HG03469 (cell line): ENCODE results near the gene FCN3.
"Not testable (repeated sequence)": the region's sequence is repeated elsewhere in the genome, so short reads cannot be mapped to it uniquely, and the experiment has no call there.

Source experiments
- ATAC-seq: cut with Tn5 transposase; IDR thresholded peaks from one replicate; pipeline ENCODE4 v1.9.1; 2021; ENCODE audit warnings: mild to moderate bottlenecking, moderate library complexity, moderate number of reproducible peaks; ENCODE audit not compliant: unreplicated experiment

Gene FCN3

DNA sequence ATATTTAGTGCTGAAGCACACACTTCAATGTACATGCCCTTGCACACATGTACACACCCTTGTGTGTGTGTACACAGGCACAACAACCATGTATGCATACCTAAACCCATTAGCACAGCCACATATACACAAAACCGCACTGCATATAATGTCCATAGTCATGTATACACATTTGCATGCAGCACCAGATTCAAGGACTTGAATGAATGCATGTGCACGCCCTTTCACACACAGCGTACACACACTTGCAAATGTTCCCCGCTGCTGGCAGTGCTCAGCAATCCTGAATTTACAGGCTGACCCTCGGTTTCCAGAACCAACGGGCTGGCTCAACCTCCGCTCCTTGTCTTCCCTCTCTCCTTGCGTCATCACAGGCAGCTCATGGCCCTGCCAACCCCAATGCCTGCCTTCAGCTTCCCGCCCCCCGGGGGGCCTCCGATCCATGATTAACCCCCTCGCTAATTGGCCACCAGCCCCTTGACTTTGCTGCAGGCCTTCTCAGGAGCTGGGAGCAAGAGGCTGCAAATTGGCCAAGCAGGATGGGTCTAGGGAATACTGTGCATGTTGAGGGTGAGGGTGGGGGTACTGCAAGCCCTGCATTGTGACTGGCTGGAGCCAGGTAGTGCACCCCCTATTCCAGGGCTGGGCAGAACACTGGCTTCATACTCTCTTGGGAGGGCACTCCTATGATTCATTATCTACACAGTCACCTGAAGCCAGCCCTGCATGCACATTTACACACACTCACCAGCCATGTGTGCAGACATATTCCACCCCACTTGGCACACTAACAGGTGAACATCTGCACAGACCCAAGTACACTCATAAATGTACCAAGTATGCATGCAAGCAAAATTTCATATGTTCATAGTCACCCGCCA, 25.7 kb upstream of the FCN3 start:
- no peak for ATAC-seq

DNA sequence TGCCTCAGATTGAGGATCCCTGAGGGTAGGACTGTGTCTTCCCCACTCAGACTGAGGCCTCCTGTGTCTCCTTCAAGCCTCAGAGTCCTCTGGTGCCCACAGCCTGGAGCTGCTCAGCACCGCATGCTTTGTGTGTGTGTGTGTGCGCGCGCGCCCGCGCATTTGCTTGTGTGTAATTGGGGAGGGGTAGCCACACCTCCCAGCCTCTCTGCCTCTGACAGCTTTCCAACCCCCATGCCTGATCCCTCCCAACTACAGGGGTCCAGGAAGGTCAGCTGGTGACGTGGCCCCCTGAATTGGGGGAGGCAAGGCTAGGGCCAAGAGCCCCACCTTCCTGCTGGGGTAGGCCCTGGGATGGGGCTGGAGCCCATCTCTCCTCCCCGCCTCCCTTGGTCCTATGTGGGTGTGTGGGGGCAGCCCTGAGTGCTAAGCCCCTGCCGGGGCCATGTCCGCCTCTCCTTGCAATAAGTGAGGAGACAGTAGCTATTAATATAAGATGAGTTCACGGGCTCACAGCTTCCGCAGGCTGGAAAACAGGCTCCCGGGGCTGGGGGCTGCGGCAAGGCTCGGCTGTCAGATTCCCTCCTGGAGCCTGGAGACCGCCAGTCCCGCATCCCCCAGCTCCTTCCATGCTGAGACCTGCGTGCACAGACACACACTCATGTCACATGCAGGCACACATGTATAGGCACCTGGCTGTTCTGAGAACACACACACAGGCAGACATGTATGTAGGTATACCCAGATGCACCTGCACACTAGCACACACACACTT, 24.8 kb upstream of the FCN3 start:
- no peak for ATAC-seq

DNA sequence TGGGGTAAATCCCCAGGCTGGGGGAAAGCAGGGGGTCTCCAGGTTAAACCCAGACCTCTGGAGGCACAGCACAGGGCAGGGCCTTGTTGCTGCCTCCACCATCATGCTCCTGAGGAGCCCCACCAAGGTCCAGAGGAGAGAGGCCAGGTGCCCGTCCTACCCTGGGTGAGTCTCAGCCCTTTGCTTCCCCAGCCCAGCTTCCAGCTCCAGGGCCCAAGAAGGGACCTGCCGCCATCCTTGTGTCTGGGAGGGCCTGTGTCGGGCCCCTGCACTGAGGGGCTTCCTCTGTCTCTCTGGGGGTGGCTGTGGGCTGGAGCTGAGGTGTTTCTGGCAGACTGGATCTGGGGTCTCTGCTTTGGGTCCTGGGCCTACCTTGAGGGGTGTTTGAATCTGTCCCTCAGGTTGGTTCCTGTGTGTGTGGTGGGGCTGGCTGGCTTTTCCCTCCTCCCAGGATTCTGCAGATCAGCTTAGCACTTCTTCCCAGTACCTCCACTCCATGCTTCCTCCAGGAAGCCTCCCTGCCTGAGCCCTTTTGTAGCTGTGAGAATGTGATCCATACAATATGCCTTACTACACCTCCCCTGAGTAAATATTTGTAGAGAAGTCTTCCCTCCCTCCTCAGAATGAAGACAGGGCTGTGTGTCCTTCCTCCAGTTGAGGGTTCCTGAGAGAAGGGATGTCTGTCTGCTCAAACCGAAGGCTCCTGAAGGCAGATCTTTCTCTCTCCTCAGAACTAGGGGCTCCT, 24.0 kb upstream of the FCN3 start:
- no peak for ATAC-seq

DNA sequence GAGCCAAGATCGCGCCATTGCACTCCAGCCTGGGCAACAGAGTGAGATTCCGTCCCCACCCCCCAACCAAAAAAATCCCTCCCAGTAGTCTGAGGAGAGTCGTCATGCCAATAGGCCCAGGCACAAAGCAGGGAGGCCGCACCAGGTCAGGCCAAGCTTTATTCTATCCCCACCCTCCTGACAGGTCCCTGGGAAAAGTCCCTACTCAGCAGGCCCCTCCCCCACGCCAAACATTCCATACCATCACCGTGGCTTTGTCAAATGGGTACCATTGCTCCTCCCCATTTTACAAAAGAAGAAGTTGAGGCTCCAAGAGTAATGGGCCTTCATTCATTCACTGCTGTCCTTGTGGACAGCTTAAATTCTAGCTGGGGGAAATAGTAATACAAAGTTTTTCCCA, 23.1 kb upstream of the FCN3 start:
- no peak for ATAC-seq

DNA sequence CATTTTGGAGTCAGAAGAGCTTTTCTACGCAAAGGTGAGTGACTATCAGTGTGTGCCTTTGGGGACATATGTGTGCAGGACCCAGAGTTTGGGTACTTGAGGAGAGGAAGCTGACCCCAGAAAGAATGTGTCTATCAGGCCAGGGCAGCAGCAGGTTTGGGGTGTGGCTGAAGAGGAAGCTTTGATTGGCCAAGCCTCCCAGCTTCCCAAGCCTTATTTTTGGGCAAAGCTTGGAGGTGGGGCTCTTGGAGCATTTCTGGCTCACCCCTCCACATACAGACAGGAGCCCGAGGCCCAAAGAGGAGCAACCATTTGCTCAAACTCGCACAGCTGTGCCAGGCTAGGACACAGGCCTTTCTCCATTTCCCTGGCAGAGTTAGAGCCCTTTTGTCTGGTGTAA, 22.5 kb upstream of the FCN3 start:
- no peak for ATAC-seq

DNA sequence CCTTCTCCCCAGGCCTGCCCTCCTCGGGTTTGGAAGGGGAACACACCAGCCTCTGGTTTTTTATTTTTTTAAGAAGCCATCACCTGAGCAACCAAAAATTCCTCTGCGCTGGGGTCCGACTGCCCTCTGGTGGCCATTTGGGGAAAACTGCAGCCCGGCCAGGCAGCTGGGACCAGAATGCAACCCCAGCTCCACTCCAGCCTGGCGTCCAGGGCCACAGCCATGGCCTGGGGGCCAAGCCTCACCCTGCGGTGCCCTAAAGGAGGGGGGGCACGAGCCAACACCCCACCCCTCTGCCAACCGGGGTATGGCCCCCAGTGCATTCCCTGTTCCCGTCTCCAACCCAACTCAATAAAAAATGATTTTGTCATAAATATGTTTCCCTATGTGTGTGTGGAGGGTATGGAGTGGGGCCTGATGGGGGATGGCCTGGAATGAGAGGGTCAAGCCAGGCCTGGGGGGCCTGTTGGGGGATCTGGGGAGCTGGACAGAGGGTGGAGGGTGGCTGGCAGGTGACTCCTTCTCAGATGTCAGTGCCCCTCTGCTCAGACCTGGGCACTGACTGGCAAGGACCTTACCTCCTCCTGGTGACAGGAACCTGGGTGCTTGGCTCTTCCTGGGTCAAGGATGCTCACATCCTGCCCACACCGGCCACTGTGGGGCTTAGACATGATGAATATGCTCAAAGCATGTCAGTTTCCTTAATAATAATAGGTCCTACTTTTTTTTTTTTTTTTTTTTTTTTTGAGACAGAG, 21.0 kb upstream of the FCN3 start:
- ATAC-seq: no peak

DNA sequence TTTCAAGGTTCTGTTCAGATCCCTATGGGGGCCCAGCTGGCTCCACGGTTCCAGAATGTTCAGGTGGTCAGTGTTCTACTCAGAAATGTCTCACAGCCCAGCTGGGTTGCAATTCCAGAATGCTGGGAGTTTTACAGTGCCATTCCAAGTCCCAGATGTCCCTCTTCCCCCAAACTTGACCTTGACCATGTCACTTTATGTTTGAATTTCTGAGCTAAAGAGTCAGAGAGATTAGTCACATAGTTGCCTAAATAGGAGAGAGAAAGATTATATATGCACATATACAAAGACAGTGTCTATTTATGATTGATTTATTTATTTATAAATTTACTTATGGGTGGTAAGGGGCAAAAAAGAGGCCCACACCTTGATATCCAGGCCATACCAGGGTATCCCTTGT, 20.3 kb upstream of the FCN3 start:
- no peak for ATAC-seq

DNA sequence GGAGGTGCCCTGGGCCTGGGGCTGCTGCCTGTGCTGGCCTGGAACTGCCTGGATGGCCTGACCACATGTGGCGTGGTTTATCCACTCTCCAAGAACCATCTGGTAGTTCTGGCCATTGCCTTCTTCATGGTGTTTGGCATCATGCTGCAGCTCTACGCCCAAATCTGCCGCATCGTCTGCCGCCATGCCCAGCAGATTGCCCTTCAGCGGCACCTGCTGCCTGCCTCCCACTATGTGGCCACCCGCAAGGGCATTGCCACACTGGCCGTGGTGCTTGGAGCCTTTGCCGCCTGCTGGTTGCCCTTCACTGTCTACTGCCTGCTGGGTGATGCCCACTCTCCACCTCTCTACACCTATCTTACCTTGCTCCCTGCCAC, 19.6 kb upstream of the FCN3 start:
- no peak for ATAC-seq

DNA sequence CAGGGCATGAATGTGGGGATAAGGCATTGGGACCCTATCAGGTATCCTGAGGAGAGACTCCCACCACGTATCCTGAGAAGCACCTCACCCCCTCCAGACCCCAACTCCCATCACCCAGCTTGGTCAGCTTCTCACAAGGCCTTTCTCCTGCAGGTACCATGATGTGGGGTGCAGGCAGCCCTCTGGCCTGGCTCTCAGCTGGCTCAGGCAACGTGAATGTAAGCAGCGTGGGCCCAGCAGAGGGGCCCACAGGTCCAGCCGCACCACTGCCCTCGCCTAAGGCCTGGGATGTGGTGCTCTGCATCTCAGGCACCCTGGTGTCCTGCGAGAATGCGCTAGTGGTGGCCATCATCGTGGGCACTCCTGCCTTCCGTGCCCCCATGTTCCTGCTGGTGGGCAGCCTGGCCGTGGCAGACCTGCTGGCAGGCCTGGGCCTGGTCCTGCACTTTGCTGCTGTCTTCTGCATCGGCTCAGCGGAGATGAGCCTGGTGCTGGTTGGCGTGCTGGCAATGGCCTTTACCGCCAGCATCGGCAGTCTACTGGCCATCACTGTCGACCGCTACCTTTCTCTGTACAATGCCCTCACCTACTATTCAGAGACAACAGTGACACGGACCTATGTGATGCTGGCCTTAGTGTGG, 19.1 kb upstream of the FCN3 start:
- no peak for ATAC-seq

DNA sequence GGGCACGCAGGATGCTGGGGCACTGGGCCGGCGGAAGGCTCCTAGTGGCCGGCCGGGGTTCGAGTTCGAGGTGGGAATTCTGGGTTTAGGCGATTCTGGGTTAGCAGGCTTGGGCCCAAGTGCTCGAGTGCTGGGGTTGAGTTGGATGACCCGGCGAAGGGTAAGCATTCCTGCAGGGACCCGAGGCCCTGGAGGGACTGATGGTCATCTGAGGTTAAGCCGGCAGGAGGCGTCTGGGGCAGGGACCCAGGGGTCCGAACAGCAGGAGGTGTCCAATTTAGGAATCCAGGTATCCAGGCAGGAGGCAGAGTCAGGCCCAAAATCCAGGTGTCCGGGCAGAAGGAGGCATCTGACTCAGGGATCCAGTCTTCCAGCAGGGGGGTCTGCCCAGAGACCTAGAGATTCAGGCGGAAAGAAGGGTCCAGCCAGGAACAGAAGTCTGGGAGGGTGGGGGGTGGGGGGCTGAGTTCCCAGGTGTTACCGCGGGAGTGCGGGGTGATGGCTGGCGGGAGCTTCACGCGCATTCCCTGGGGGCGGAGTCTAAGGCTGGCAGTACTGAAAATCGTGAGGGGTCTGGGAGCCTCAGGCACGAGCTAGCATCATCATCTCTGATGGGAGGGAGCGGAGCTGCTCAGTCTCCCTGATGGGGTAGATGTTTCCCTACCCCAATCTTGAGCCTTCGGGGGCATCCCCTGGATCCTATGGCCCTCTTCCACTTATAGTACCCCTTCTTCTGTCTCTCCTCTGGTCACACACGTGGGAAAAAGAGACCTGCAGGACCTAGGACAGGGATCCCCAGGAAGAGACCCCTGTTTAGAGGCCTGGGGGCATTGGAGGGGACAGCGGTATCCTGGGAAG, 18.4 kb upstream of the FCN3 start:
- no peak for ATAC-seq

DNA sequence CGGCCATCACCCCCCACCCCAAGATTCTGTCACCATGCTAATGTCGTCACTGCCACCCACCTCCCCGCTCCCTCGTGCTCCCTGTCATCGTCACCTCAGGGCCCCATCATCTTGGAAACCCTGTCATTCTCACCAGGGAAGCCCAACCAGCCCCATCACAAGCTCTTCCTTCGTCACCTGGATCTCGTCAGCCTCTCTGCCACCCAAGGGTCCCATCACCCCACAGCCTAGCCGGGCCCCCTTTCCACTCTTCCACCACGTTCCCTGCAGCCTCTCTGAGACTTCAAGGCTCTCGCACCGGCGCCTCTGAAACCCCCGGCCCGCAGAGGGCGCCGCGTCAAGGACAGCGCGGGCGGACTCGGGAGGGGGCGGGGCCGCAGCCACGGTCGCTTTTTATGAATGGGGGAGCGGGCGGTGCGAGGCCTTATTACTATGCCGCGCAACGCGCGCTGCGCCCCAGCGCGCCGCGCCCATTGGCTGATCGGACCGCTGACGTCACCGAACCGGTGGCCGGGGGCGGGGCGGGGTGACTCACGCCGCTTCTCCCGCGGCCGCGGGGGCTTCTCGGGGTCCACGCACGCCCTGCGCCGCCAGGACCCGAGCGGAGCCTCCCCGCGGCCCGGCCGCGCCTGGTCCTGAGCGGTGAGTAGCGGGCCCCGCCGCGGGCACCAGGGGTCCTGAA, 17.6 kb upstream of the FCN3 start, which contains the start of gene GPR3:
GPR3 (plus strand) TSS at position 527 of the 682 bp plus-strand sequence. CDS start 1,177 bp downstream, outside the sequence.
- ATAC-seq: peak; percentile 59

DNA sequence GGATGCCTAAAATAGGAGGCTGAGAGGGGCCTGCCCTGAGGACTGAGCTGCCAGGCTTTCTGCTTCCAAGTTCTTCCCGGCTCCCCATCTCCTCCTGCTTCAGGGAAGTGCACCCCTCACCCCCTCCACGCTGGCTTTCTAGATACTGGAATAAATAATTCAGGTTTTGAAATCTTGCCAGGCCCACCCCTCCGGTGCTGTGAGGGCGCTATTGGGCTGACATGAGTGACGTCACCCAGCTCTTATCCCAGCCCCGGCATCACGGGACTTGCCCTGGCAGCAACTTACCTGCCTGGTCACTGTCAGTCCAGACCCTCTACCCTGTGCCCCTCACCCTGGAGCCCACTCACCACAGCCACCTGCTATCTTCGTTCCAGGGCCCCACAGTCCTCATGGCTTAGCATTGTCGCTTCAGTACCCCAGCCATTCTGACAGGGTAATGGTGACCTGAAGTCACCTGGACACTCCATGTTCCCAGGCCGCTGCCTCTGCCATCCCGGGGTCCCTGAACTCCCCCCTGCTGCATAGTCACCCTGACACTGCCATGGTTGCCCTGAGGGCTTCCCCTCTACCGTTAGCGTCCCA, 17.0 kb upstream of the FCN3 start:
- ATAC-seq: no peak

DNA sequence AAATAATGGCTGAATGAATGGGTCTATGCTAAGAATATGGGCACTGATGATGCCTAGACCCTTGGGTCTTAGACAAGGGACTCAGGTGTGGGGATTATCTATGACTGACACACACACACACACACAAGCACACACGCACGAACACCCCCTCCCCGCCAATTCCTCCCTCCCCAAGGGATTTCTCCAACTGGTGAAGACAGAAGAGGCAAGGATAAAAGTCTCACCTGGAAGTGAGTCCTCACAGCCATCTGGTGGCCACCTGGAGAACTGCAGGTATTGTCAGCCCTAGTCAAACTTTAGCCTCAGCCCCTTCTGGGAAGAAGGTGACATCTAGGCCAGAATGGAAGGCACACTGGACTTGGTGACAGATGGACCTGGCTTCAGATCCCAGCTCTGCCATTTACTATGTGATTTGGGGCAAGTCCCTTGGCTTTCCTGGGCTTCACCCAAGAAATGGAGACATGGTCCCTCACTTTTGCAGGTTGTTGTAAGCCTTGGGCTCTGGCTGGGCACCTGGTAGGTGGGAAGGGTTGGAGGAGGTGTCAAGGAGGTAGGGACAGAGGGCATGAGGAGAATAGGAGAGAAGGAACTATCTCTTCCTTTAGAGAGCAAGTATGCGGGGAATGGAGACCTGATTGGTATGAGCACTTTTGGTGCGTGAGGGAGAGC, 13.8 kb upstream of the FCN3 start:
- no peak for ATAC-seq

DNA sequence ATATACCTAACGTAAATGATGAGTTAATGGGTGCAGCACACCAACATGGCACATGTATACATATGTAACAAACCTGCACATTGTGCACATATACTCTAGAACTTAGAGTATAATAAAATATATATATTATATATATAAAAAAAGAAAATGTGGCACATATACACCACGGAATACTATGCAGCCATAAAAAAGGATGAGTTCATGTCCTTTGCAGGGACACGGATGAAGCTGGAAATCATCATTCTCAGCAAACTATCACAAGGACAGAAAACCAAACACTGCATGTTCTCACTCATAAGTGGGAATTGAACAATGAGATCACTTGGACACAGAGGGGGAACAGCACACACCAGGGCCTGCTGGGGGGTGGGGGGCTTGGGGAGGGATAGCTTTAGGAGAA, 10.2 kb upstream of the FCN3 start:
- ATAC-seq: not testable (repeated sequence)

DNA sequence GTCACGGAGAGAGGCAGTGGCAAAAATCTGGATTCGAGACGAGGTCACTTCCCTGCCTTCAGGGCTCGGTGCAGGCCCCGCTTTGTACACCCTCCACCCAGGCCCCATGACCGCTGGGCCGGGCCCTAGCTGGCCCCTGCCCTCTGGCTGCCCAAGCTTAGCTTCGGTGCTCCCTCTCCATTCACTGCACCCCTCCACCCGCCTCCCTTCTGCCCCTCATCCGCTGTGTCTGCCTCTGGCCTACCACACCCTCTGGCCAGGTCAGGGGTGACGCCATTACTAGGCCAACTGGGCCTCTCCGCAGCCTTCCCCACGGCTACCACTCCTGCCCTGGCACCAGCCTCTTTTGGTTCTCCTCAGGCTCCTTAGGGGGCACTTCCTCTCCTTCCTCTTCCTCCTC, 9.0 kb upstream of the FCN3 start:
- ATAC-seq: no peak

DNA sequence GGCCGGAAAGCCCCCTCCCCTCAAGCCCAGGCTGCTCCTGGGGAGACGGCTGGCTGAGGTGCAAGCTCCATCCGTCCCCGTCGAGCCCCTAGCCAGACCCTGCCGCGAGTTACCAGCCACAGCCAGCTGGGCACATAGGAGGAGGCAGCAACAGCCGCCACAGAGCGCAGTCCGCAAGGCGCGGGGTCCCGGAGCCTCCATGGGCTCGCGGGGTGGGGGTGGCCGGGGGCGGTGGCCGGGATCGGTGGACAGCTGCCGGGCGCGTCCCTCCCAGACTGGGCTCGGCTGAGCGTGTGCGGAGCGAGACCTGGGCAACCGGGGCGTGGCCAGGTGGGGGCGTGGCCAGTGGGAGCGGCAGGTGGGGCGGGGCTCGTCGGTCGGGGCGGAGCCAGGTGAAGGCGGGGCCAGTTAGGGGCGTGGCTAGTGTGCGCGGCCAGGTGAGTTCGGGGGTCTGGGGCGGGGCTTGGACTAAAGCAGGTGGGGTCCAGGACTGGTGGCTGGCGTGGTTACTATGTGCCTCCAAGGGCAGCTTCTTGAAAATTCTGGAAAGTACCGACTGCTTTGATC, 8.5 kb upstream of the FCN3 start, which contains the start of gene CD164L2:
CD164L2 (minus strand) TSS at position 295 of the 567 bp plus-strand sequence; CDS start at position 201, 94 bp downstream.
- ATAC-seq: no peak
